Activated T-cell treated with anti-CD3 and anti-CD28 coated beads, Interleukin-2, amount 50 U/mL, for 24 hours (primary cell): ENCODE data around the gene MROH7.

Experiments
- DNase-seq: peaks from one replicate; pipeline ENCODE4 v3.0.0-alpha.2; 2020
- H3K27ac Mint-ChIP-seq: 2 replicates; pipeline ENCODE4 v1.8.0; 2020; ENCODE audit warnings: mild to moderate bottlenecking, mixed read lengths
- H3K27me3 Mint-ChIP-seq: 2 replicates; pipeline ENCODE4 v1.8.0; 2020; ENCODE audit warnings: mixed read lengths
- H3K36me3 Mint-ChIP-seq: 2 replicates; pipeline ENCODE4 v1.8.0; 2020; ENCODE audit warnings: low read depth, mixed read lengths
- H3K4me1 Mint-ChIP-seq: 2 replicates; pipeline ENCODE4 v1.8.0; 2020; ENCODE audit warnings: low read depth, mixed read lengths
- H3K4me3 Mint-ChIP-seq: 2 replicates; pipeline ENCODE4 v1.8.0; 2020; ENCODE audit warnings: mild to moderate bottlenecking, moderate library complexity, mixed read lengths
- H3K9me3 Mint-ChIP-seq: 2 replicates; pipeline ENCODE4 v1.8.0; 2020; ENCODE audit warnings: mixed read lengths

MROH7 gene

GRCh38 chr1:54658164-54658913, 16.8 kb downstream of the MROH7 start:
- Mint-ChIP-seq H3K4me3 (no peak overlapping the region), H3K27me3 (peaks cover 2% of the 10 kb centered on the region), H3K27ac (no peak overlapping the region), H3K9me3 (peaks cover 8% of the 10 kb centered on the region), H3K36me3 (no peaks in the 10 kb centered on the region), H3K4me1 (no peaks in the 10 kb centered on the region)
- DNase-seq, result no peak

GRCh38 chr1:54663725-54664124, 22.1 kb downstream of the MROH7 start:
- no peak for DNase-seq
- Mint-ChIP-seq H3K9me3 (peaks cover 3% of the 10 kb centered on the region), H3K4me1 (no peaks in the 10 kb centered on the region), H3K27me3 (peaks cover 2% of the 10 kb centered on the region), H3K36me3 (no peaks in the 10 kb centered on the region), H3K27ac (no peak overlapping the region), H3K4me3 (no peak overlapping the region)

DNA sequence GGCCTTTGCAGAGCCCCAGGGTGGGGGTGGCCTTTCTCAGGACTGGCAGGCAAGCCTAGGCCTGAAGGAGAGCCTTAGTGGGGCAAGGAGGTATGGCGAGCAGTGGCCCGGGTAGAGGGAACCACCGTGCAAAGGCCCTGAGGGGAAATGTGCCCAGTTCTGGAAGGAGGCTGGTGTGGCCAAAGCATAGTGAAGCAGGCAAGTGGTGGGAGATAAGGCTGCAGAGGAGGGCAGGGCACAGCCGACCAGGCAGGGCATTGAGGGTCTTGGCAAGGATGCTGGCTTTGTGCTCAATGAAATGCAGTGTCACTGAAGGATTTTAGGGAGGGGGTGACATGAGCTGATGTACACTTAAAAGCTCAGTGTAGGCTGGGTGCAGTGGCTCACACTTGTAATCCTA, 22.8 kb downstream of the MROH7 start:
- Mint-ChIP-seq H3K4me3 (no peak overlapping the region), H3K4me1 (no peaks in the 10 kb centered on the region), H3K27ac (no peak overlapping the region), H3K36me3 (no peaks in the 10 kb centered on the region), H3K9me3 (peaks cover 3% of the 10 kb centered on the region), H3K27me3 (peaks cover 2% of the 10 kb centered on the region)
- DNase-seq, result no peak

DNA sequence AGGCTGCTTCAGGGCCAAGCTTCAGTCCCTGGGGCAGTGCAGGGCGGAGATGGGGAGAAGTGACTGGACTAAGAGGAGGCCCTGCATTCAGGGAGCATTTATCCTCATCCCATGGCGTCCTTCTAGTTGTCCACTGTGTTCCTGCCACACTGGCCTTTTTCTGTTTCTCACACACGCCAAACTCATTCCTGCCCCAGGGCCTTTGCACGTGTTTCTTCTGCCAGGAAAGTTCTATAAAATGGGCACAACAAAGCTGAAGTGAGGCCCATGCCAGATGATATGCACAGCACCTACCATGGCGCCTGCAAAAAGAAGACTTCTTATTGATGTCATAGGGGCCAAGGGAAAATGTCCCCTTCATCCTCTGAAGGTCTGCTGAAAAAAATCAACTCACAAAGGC, 24.3 kb downstream of the MROH7 start:
- Mint-ChIP-seq H3K27ac (no peak overlapping the region), H3K27me3 (no peaks in the 10 kb centered on the region), H3K4me1 (no peaks in the 10 kb centered on the region), H3K9me3 (no peaks in the 10 kb centered on the region), H3K36me3 (no peaks in the 10 kb centered on the region), H3K4me3 (no peak overlapping the region)
- no peak for DNase-seq

GRCh38 chr1:54666333-54666732, 24.7 kb downstream of the MROH7 start:
- Mint-ChIP-seq H3K36me3 (no peaks in the 10 kb centered on the region), H3K27ac (no peak overlapping the region), H3K4me3 (no peak overlapping the region), H3K9me3 (no peaks in the 10 kb centered on the region), H3K27me3 (no peaks in the 10 kb centered on the region), H3K4me1 (no peaks in the 10 kb centered on the region)
- no peak for DNase-seq

- Mint-ChIP-seq H3K4me1 (peaks cover 3% of the 10 kb centered on the region), H3K9me3 (no peaks in the 10 kb centered on the region), H3K27me3 (no peaks in the 10 kb centered on the region), H3K27ac (no peak overlapping the region), H3K36me3 (no peaks in the 10 kb centered on the region), H3K4me3 (no peak overlapping the region)
- DNase-seq, result no peak
Observed at GRCh38 chr1:54667797-54668196, 26.2 kb downstream of the MROH7 start.

DNA sequence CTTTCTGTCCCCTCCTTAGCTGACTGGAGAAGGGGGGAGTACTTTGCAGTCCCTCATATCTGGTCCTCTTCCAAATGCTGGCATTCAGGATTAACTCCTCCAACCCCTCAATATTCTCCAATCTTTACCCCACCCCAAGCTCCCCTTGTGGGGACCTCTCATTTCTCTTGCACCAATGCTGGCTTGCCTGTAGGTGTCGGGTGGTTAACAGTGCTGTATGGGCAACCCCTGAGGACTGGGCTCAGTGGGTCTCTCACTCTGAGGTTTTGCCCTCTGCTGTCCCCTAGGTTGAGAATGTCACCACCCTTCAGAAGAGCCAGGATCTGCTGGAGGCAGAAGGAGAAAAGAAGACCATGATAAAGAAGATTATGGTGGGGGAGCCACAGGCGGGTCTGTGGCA, 27.0 kb downstream of the MROH7 start:
- no peak overlapping the region for H3K4me3 Mint-ChIP-seq
- no peak for DNase-seq
- H3K36me3 Mint-ChIP-seq, result no peaks in the 10 kb centered on the region
- H3K27me3 Mint-ChIP-seq, result no peaks in the 10 kb centered on the region
- H3K9me3 Mint-ChIP-seq, result no peaks in the 10 kb centered on the region
- no peak overlapping the region for H3K27ac Mint-ChIP-seq
- H3K4me1 Mint-ChIP-seq, result peaks cover 3% of the 10 kb centered on the region

GRCh38 chr1:54671985-54672608, 30.5 kb downstream of the MROH7 start:
- no peaks in the 10 kb centered on the region for H3K27me3 Mint-ChIP-seq
- no peak overlapping the region for H3K4me3 Mint-ChIP-seq
- no peaks in the 10 kb centered on the region for H3K36me3 Mint-ChIP-seq
- H3K27ac Mint-ChIP-seq, result no peak overlapping the region
- H3K9me3 Mint-ChIP-seq, result no peaks in the 10 kb centered on the region
- H3K4me1 Mint-ChIP-seq, result peaks cover 3% of the 10 kb centered on the region
- DNase-seq, result peak; percentile 73

DNA sequence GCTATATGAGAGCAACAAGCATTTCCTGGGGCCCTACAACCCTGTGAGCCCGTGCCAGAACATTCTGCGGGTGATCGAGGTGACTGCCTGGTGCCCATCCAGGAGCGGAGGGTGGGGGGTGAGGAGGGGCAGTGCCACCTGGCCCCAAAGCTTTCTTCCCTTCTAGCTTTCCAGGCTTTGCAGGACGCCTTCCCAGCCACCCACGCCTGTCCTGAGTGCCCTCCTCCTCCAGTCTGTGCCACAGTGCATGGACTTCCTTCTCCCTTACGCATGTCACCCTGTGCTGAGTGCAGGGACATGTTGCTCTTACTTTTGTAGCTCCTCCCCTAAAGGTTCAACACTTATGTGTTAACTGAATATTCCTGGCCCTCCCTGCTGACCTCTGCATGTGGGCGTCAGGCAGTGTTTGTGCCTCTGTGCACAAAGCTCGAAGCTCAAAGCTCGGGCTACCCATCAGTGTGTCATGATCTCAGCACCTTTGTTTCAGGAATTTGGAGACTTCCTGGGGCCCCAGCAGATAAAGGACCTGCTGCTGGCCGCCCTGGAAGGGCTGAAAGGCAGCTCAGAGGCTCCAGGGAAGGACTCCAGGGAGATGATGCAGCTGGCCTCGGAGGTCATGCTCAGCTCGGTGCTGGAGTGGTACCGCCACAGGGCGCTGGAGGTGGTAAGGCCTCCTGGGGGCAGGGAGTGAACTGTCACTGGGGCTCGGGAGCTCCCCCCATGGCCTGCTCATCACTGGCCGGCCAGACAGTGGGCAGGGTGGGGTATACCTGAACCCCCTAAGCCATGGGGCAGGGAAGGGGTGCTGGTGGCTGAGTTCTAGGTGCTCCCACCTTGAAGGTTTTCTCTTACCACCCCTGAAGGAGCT, 37.4 kb downstream of the MROH7 start:
- Mint-ChIP-seq H3K9me3 (no peaks in the 10 kb centered on the region), H3K4me3 (no peak overlapping the region), H3K27me3 (no peaks in the 10 kb centered on the region), H3K27ac (no peak overlapping the region), H3K36me3 (no peaks in the 10 kb centered on the region), H3K4me1 (no peaks in the 10 kb centered on the region)
- DNase-seq, result no peak

DNA sequence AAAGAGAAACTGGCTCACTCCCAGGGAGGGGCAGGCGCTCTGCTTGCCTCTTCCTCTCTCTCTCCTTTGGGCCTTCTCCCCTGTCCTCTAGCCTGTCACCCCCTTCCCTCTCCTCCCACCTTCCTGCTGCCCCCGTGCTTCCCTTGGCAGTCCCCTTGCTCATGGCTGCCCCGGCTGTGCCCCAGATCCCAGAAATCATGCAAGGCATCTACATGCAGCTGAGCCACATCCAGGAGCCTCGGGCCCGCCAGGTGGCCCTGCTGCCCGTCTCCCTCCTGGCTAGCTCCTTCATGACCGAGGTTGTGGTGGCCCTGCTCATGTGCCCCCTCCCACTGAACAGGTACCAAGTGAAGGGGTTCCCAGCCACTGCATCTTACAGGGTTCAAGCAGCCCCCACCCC, 38.1 kb downstream of the MROH7 start:
- no peak overlapping the region for H3K4me3 Mint-ChIP-seq
- H3K27me3 Mint-ChIP-seq, result no peaks in the 10 kb centered on the region
- no peak overlapping the region for H3K27ac Mint-ChIP-seq
- no peaks in the 10 kb centered on the region for H3K9me3 Mint-ChIP-seq
- no peaks in the 10 kb centered on the region for H3K36me3 Mint-ChIP-seq
- no peaks in the 10 kb centered on the region for H3K4me1 Mint-ChIP-seq
- DNase-seq, result no peak

- H3K9me3 Mint-ChIP-seq, result no peaks in the 10 kb centered on the region
- no peak overlapping the region for H3K4me3 Mint-ChIP-seq
- no peak overlapping the region for H3K27ac Mint-ChIP-seq
- DNase-seq, result no peak
- no peaks in the 10 kb centered on the region for H3K27me3 Mint-ChIP-seq
- H3K4me1 Mint-ChIP-seq, result no peaks in the 10 kb centered on the region
- H3K36me3 Mint-ChIP-seq, result no peaks in the 10 kb centered on the region
Observed at GRCh38 chr1:54680387-54680786, 38.8 kb downstream of the MROH7 start.

- Mint-ChIP-seq H3K36me3 (no peaks in the 10 kb centered on the region), H3K4me3 (no peak overlapping the region), H3K9me3 (no peaks in the 10 kb centered on the region), H3K27me3 (no peaks in the 10 kb centered on the region), H3K4me1 (no peaks in the 10 kb centered on the region), H3K27ac (no peak overlapping the region)
- DNase-seq, result no peak
Observed at GRCh38 chr1:54681358-54681757, 39.8 kb downstream of the MROH7 start.

DNA sequence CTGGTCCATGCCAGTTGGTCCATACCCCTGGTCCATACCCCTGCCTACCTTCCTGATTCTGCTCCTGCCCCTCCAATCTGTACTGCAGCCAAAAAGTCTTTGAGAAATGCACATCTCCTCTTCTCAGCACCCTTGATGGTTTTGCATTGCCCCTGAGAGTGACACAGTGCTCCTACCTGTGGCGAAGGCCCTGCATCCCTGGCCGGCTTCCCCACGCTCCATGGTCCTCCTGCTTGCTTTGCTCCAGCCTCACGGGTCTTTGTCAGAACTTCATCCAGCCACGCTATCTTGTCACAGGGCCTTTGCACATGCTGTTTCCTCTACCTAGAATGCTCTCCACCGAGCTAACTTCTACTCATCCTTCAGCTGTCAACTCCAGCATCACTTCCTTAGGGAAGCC, 41.9 kb downstream of the MROH7 start:
- Mint-ChIP-seq H3K4me1 (no peaks in the 10 kb centered on the region), H3K4me3 (no peak overlapping the region), H3K9me3 (no peaks in the 10 kb centered on the region), H3K27ac (no peak overlapping the region), H3K27me3 (no peaks in the 10 kb centered on the region), H3K36me3 (no peaks in the 10 kb centered on the region)
- no peak for DNase-seq

DNA sequence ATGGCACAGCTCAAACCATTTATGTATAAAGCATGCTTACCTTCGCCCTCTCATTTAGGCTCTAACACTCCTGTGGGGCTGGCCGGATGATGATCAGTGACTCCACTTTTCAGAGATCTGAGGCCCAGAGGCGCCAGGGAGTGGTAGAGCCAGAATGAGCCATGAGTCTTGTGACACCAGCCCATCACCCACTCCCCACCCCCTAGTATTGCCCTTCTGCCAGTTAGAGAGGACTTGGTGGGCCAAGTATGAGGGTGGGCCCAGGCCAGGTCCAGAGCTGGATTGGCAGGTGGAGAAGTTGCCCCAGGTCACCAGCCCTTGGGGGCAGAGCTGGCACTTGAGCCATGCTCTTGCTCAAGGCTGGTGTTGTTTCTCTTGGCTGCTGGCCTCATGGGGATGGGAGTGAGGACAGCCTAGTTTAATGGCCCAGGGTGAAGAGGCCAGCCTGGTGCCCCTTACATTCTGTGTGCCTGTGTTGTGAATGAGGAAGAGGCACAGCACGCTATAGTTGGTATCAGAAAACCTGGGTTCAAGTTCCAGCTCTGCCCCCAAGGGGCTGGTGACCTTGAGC, 43.8 kb downstream of the MROH7 start:
- DNase-seq, result no peak

DNA sequence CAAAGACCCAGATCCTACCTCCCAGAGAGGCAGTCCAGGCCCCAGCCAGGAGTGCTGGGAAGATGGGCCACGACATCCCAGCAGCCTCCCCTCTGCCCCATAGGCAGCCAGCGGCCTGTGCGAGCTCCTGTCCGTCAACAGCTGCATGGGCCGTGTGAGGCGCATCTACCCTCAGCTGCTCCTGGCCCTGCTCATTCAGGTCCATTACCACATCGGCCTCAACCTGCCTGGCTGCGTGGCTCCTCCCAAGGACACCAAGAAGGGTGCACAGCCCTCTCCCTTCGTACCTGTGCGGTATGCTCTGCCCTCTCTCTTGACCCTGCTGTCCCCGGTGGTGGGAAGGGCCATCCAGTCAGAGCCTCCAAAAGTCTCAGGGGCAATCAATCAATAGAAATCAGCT, 44.6 kb downstream of the MROH7 start:
- H3K4me1 Mint-ChIP-seq, result no peaks in the 10 kb centered on the region

More for the DNA sequence above, 43.8 kb downstream of the MROH7 start:
- H3K9me3 Mint-ChIP-seq, result no peaks in the 10 kb centered on the region
- H3K27ac Mint-ChIP-seq, result no peak overlapping the region
- no peak overlapping the region for H3K4me3 Mint-ChIP-seq
- H3K4me1 Mint-ChIP-seq, result no peaks in the 10 kb centered on the region
- H3K36me3 Mint-ChIP-seq, result no peaks in the 10 kb centered on the region
- no peaks in the 10 kb centered on the region for H3K27me3 Mint-ChIP-seq

More for the DNA sequence above, 44.6 kb downstream of the MROH7 start:
- Mint-ChIP-seq H3K4me3 (no peak overlapping the region), H3K9me3 (no peaks in the 10 kb centered on the region), H3K36me3 (no peaks in the 10 kb centered on the region), H3K27ac (no peak overlapping the region), H3K27me3 (no peaks in the 10 kb centered on the region)
- DNase-seq, result no peak
